Measurements from ENCODE around the gene SLC25A2. TPM values are rescaled to one million over a fixed set of nuclear protein-coding genes. Genes with fewer than 3 reads are reported as not detected.
A peak's percentile ranks its signal among the peaks of the same experiment; 100 is the strongest.

The SLC25A2 gene
- total and polyA plus RNA-seq, 2 of the 13 experiments (the other 11 are each of a cell fraction or from before 2014, with no cell fraction given), result 0.13 TPM; not detected in 1

DNA sequence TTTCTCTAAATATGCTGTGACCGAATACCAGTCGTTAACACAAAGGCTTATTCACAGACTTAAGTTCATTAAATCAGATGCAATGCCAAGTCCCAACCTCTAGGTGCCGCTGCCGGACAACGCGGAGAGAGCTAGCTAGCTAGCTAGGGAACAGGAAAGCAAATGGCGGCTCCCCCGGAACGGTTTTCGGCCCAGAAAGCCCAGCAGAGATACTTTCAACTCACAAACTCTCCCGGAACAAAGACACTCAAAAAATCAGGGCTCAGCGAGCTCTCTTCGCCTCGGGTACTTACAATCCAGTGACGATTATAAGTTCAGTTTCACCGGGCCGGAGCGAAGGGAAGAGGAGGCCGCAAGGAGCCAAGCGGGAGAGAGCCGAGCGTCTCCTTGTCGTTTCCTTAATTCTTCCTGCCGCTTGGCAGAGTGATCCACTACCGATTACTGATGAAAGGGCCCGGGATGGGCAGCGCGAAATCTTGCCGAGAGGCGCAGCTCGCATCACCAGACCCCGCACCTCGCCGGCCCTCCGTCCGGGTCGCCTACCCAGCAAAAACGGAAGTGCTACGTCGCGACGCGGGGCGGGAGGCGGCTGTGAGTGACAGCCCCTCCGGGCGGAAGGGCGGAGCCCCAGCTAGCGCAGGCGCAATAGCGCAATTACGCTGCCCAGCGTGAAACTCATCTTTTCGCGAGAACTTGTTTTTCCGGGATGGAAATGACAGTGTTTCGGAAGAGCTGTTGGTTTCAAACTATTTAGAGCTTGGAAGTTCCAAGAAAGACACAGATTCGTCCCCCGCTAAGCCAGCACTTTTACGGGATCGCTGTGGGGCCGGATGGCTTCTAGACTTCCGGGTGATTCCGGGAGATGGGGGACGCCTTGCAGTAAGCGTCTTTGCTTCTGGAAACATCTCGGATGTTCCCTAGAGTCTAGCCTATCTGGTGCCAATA, 16.6 kb upstream of the SLC25A2 start, which contains the start of gene TAF7 (continued):
- TF ChIP-seq, protein P1, sequence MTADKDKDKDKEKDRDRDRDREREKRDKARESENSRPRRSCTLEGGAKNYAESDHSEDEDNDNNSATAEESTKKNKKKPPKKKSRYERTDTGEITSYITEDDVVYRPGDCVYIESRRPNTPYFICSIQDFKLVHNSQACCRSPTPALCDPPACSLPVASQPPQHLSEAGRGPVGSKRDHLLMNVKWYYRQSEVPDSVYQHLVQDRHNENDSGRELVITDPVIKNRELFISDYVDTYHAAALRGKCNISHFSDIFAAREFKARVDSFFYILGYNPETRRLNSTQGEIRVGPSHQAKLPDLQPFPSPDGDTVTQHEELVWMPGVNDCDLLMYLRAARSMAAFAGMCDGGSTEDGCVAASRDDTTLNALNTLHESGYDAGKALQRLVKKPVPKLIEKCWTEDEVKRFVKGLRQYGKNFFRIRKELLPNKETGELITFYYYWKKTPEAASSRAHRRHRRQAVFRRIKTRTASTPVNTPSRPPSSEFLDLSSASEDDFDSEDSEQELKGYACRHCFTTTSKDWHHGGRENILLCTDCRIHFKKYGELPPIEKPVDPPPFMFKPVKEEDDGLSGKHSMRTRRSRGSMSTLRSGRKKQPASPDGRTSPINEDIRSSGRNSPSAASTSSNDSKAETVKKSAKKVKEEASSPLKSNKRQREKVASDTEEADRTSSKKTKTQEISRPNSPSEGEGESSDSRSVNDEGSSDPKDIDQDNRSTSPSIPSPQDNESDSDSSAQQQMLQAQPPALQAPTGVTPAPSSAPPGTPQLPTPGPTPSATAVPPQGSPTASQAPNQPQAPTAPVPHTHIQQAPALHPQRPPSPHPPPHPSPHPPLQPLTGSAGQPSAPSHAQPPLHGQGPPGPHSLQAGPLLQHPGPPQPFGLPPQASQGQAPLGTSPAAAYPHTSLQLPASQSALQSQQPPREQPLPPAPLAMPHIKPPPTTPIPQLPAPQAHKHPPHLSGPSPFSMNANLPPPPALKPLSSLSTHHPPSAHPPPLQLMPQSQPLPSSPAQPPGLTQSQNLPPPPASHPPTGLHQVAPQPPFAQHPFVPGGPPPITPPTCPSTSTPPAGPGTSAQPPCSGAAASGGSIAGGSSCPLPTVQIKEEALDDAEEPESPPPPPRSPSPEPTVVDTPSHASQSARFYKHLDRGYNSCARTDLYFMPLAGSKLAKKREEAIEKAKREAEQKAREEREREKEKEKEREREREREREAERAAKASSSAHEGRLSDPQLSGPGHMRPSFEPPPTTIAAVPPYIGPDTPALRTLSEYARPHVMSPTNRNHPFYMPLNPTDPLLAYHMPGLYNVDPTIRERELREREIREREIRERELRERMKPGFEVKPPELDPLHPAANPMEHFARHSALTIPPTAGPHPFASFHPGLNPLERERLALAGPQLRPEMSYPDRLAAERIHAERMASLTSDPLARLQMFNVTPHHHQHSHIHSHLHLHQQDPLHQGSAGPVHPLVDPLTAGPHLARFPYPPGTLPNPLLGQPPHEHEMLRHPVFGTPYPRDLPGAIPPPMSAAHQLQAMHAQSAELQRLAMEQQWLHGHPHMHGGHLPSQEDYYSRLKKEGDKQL (CRISPR knock-in tag; IDR thresholded peaks at IDR 0.05; ENCODE audit: low read depth), result no peak
- TF ChIP-seq HNF4G (IDR thresholded peaks at IDR 0.05; ENCODE audit: borderline replicate concordance, low read depth, low read length) (no peak), HNF4G (CRISPR knock-in tag; IDR thresholded peaks at IDR 0.05; ENCODE audit: borderline replicate concordance, low read depth) (peak; percentile 80; the same call in 1 of the 2 replicates), SAFB2 (CRISPR knock-in tag; IDR thresholded peaks at IDR 0.05; ENCODE audit: borderline replicate concordance, low read depth) (peak; percentile 77; the same call in 1 of the 2 replicates), MATR3 (CRISPR knock-in tag; IDR thresholded peaks at IDR 0.05) (no peak), JDP2 (CRISPR knock-in tag; IDR thresholded peaks at IDR 0.05; ENCODE audit: borderline replicate concordance) (no peak), ATRX (CRISPR knock-in tag; IDR thresholded peaks at IDR 0.05; ENCODE audit: borderline replicate concordance) (no peak), ZMYM4 (CRISPR knock-in tag; IDR thresholded peaks at IDR 0.05) (peak; percentile 97), CREM (IDR thresholded peaks at IDR 0.05) (peak; percentile 75), CREM (CRISPR knock-in tag; IDR thresholded peaks at IDR 0.05) (no peak), KLF11 (CRISPR knock-in tag; IDR thresholded peaks at IDR 0.05) (no peak), ZC3H4 (CRISPR knock-in tag; IDR thresholded peaks at IDR 0.05; ENCODE audit: borderline replicate concordance) (no peak), ZNF501 (CRISPR knock-in tag; IDR thresholded peaks at IDR 0.05) (peak; percentile 98), ZNF432 (CRISPR knock-in tag; IDR thresholded peaks at IDR 0.05; ENCODE audit: borderline replicate concordance) (no peak), KAT2B (IDR thresholded peaks at IDR 0.05; ENCODE audit: borderline replicate concordance, low read depth, low read length) (no peak), KDM1A (CRISPR knock-in tag; IDR thresholded peaks at IDR 0.05) (no peak), ARNTL (CRISPR knock-in tag; IDR thresholded peaks at IDR 0.05) (peak; percentile 41), CREB1 (IDR thresholded peaks at IDR 0.05) (peak; percentile 83), CREB1 (CRISPR knock-in tag; IDR thresholded peaks at IDR 0.05) (peak; percentile 83), ZNF772 (CRISPR knock-in tag; IDR thresholded peaks at IDR 0.05) (peak; percentile 91), XBP1 (CRISPR knock-in tag; IDR thresholded peaks at IDR 0.05) (peak; percentile 52; the same call in 1 of the 2 replicates), SNAI1 (CRISPR knock-in tag; IDR thresholded peaks at IDR 0.05; ENCODE audit: borderline replicate concordance) (no peak), ATF1 (CRISPR knock-in tag; IDR thresholded peaks at IDR 0.05) (peak; percentile 68), BRCA1 (CRISPR knock-in tag; IDR thresholded peaks at IDR 0.05) (no peak)
- TF ChIP-seq, protein P2, sequence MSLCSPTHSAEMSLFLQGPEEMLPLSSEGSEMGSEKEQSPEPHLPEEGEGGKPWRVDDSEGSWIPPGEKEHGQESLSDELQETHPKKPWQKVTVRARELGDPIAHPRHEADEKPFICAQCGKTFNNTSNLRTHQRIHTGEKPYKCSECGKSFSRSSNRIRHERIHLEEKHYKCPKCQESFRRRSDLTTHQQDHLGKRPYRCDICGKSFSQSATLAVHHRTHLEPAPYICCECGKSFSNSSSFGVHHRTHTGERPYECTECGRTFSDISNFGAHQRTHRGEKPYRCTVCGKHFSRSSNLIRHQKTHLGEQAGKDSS (CRISPR knock-in tag; IDR thresholded peaks at IDR 0.05; ENCODE audit: borderline replicate concordance, low read depth), result 0 out of 2 replicates have a peak, but pooled peaks have one; percentile 66
